Stimulated activated CD4-positive, alpha-beta T cell treated with anti-CD3 and anti-CD28 coated beads, Interleukin-15, amount 100 ng/mL, for 24 hours (primary cell): Measurements from ENCODE around the gene GALNT1.
"Not testable (repeated sequence)": the region's sequence is repeated elsewhere in the genome, so short reads cannot be mapped to it uniquely, and the experiment has no call there.

ENCODE experiments used
- DNase-seq: peaks from one replicate; pipeline ENCODE4 v3.0.0-alpha.2; 2020

GALNT1 gene

GRCh38 chr18:35581546-35581897 is at the start of gene GALNT1:
Gene GALNT1 (plus strand): TSS chr18:35581740. CDS start chr18:35654663, 72,923 bp downstream.
- DNase-seq = no peak

GRCh38 chr18:35533916-35534405 is 47.6 kb upstream of the GALNT1 start:
- DNase-seq = no peak

- no peak for DNase-seq
Observed at GRCh38 chr18:35535297-35535696, 46.2 kb upstream of the GALNT1 start.

- no peak for DNase-seq
Observed at GRCh38 chr18:35542356-35542755, 39.2 kb upstream of the GALNT1 start.

GRCh38 chr18:35547008-35547605 is 34.4 kb upstream of the GALNT1 start:
- no peak for DNase-seq

- no peak for DNase-seq
Observed at GRCh38 chr18:35549564-35549963, 32.0 kb upstream of the GALNT1 start.

- no peak for DNase-seq
Observed at GRCh38 chr18:35553300-35553699, 28.2 kb upstream of the GALNT1 start.

GRCh38 chr18:35555538-35555937 is 26.0 kb upstream of the GALNT1 start:
- not testable (repeated sequence) for DNase-seq

GRCh38 chr18:35559867-35560266 is 21.7 kb upstream of the GALNT1 start:
- DNase-seq = no peak

- DNase-seq = no peak
Observed at GRCh38 chr18:35564795-35565453, 16.6 kb upstream of the GALNT1 start.

GRCh38 chr18:35566019-35566418 is 15.5 kb upstream of the GALNT1 start:
- DNase-seq = no peak

GRCh38 chr18:35570182-35570581 is 11.4 kb upstream of the GALNT1 start:
- DNase-seq = no peak

- DNase-seq = no peak
Observed at GRCh38 chr18:35571138-35571537, 10.4 kb upstream of the GALNT1 start.

GRCh38 chr18:35572644-35573043 is 8.9 kb upstream of the GALNT1 start:
- DNase-seq = no peak

GRCh38 chr18:35573531-35573930 is 8.0 kb upstream of the GALNT1 start:
- no peak for DNase-seq

GRCh38 chr18:35576240-35576845 is 5.2 kb upstream of the GALNT1 start:
- not testable (repeated sequence) for DNase-seq

- peak; percentile 61 for DNase-seq
Observed at GRCh38 chr18:35577045-35577848, 4.3 kb upstream of the GALNT1 start.

- DNase-seq = no peak
Observed at GRCh38 chr18:35578481-35578880, 3.1 kb upstream of the GALNT1 start.

GRCh38 chr18:35578936-35579335 is 2.6 kb upstream of the GALNT1 start:
- DNase-seq = no peak

- DNase-seq = peak; percentile 62
Observed at GRCh38 chr18:35580701-35581539, 620 bp upstream of the GALNT1 start.

GRCh38 chr18:35581898-35582641 is 530 bp downstream of the GALNT1 start:
- peak; percentile 31 for DNase-seq
